VCaP (cell line): ENCODE data around the gene KLHL29.

ENCODE experiments used
- H3K27ac ChIP-seq: fragments of 450-650 bp; 2 replicates; pipeline ENCODE4 v1.5.1; 2017
- CTCF ChIP-seq: fragments of 450-650 bp; conservative IDR thresholded peaks from 2 replicates; pipeline ENCODE4 v1.5.1; 2017; ENCODE audit warnings: mild to moderate bottlenecking, moderate library complexity

The KLHL29 gene

GRCh38 chr2:23584054-23584745 is 199.2 kb downstream of the KLHL29 start:
- no peak overlapping the region for H3K27ac ChIP-seq
- no peak for TF ChIP-seq CTCF

GRCh38 chr2:23585273-23586170 is 200.5 kb downstream of the KLHL29 start:
- no peak for TF ChIP-seq CTCF
- no peak overlapping the region for H3K27ac ChIP-seq

GRCh38 chr2:23586741-23587306 is 201.8 kb downstream of the KLHL29 start:
- H3K27ac ChIP-seq, result no peak overlapping the region
- no peak for TF ChIP-seq CTCF

- no peak for TF ChIP-seq CTCF
- H3K27ac ChIP-seq, result no peak overlapping the region
These were observed 202.4 kb downstream of the KLHL29 start for GRCh38 chr2:23587341-23587880.

GRCh38 chr2:23588106-23588505 is 203.1 kb downstream of the KLHL29 start:
- TF ChIP-seq CTCF, result no peak

GRCh38 chr2:23588508-23589201 is 203.7 kb downstream of the KLHL29 start:
- no peak overlapping the region for H3K27ac ChIP-seq
- no peak for TF ChIP-seq CTCF

More at GRCh38 chr2:23588106-23588505, 203.1 kb downstream of the KLHL29 start:
- H3K27ac ChIP-seq, result no peak overlapping the region

GRCh38 chr2:23589220-23589647 is 204.3 kb downstream of the KLHL29 start:
- no peak overlapping the region for H3K27ac ChIP-seq
- no peak for TF ChIP-seq CTCF
